GM12801 (cell line): Measurements from ENCODE around the gene BRPF3.

Source experiments
- CTCF ChIP-seq: IDR thresholded peaks from one replicate; pipeline ENCODE4 v1.5.1; 2011; ENCODE audit warnings: control low read depth; ENCODE audit not compliant: insufficient read length; ENCODE audit errors: extremely low read depth

BRPF3 gene

GRCh38 chr6:36269834-36270705 is 73.5 kb downstream of the BRPF3 start, which contains the start of gene PNPLA1:
Gene PNPLA1 (plus strand): TSS chr6:36270060. CDS start chr6:36270460, 400 bp downstream.
- no peak for TF ChIP-seq CTCF

DNA sequence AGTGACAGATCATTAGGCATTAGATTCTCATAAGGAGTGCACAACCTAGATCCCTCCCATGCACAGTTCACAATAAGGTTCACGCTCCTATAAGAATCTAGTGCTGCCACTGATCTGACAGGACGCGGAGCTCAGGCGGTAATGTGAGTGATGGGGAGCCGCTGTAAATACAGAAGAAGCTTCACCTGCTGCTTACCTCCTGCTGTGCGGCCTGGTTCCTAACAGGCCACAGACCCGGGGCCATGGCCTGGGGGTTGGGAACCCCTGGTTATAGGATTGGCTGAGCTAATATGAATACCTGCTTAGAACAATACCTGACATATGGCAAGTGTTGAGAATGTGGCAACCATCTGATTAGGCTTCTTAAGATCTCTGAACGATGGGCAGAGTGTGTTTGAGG is 75.7 kb downstream of the BRPF3 start:
- no peak for TF ChIP-seq CTCF

GRCh38 chr6:36273067-36273466 is 76.5 kb downstream of the BRPF3 start:
- no peak for TF ChIP-seq CTCF

DNA sequence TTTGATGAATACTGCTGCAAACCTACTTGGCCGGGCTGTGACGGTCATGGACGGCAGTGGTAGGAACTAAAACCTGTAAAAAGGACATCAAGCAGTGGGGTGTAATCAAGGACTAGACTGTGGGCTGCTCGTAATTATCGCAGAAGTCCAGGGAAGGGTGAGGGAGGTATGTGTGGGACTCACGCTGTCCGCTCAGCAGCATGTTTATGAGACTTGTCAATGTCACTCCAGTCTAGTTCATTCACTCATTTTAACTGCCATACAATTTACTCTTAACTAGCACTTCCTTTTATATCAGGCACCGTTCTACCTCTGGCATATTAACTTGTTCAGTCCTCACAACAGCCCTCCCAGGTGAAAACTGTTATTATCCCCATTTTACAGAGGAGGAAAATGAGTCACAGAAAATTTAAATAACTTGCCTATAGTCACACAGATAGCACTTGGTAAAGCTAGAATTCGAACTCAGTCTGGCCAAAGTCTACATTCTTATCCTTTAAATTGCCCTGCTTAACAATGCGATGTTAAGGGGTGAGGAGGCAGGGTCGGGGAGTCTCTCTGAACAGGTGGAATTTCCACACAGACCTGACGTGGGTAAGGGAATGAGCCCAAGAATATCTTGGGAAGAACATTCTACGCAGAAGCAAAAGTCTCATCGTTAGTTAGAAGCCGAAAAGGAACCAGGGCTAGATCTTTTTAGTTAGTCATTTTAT is 77.4 kb downstream of the BRPF3 start:
- no peak for TF ChIP-seq CTCF

DNA sequence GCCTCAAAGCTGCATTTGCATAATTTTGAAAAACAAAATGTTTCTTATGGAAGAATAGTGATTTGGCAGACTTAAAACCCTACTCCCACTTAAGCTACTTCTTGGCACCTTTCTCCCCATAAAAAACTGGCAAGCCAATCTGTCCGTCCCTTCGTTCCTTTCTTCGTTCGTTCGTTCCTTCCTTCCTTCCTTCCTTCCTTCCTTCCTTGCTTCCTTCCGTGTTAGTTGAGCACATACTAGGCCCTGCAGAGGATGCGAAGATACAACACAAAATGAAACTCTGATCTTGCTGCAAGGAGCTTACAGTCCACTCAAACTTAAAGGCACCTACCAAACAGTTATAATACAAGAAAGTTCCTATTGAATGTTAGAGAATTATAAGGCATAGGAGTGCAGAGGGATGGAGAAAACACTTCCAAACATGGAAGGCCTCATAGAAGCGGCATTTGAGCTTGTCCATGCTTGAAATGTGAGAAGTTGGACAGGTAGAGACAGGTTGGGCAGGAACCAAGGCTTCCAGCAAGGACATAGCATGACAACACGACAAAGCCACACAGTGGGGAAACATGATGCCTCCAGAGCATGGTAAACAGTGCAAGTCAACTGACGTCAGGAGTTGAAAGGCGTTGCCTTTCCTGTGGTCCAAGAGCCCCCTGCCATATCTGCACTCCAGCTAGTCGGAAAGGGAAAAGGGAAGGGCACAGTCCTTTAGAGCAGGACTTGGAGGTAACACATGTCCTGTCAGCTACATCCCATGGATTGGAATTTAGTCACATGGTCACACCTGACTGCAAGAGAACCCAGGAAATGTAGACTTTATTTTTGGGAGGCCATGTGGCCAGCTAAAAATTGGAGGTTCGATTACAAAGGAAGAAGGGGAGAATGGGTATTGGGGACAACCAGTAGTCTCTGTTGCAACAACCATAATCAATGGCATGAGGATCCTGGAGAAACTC is 80.3 kb downstream of the BRPF3 start:
- no peak for TF ChIP-seq CTCF

DNA sequence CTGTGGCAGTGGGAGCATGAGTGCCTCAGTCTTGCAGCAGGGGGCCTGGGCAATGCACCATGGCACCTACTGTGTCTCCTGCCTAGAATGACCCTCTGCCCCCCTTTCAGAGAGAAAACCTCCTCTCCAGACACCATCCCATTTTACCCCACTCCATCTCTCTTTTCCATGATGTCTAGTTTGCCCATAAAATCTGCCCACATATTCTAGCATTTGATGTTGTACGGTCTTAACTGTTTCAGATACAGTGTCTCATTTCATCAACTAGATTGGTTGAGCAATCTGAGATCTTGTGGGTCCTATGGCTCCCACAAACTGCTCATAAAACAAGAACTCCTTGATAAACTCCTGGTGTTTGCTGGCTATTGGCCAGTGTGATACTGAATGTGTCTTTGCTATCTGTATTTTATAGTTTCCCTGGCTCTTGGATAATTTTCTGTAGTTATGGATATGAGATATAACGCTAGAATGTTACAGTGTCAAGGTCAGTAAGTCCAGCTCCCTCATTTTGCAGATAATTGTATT is 81.5 kb downstream of the BRPF3 start:
- TF ChIP-seq CTCF = no peak

- TF ChIP-seq CTCF = no peak
Observed at GRCh38 chr6:36280467-36280866, 83.9 kb downstream of the BRPF3 start.
